Gastroesophageal sphincter (tissue), 4 donors: ENCODE measurements around the gene SYNGR2. TPM values are rescaled to one million over a fixed set of nuclear protein-coding genes. Genes with fewer than 3 reads are reported as not detected.
A peak's percentile ranks its signal among the peaks of the same experiment; 100 is the strongest.

ENCODE experiments used
- ATAC-seq: fragments of 150-250 bp; one replicate; pipeline ENCODE4 v1.9.1; 2016; ENCODE audit warnings: mild to moderate bottlenecking, moderate library complexity
- H3K27ac ChIP-seq, 4 donors: fragments of 200-600 bp; sonication (generic) in 3 of 4; 1 replicate in 3 of 4; 2 replicates in 1 of 4; pipeline ENCODE4 v1.5.1; 2016 to 2019
- H3K27me3 ChIP-seq: fragments of 200-600 bp; sonication (generic); one replicate; pipeline ENCODE4 v1.5.1; 2019
- H3K36me3 ChIP-seq, 2 donors: fragments of 200-600 bp; sonication (generic); one replicate each; pipeline ENCODE4 v1.5.1; 2019; ENCODE audit warnings: control low read depth in 1 of 2
- H3K4me1 ChIP-seq, 3 donors: fragments of 200-600 bp; sonication (generic); 1 replicate in 2 of 3; 2 replicates in 1 of 3; pipeline ENCODE4 v1.5.1; 2016 to 2019; ENCODE audit warnings: control low read depth in 2 of 3
- H3K4me3 ChIP-seq, 2 donors: fragments of 200-600 bp; sonication (generic); one replicate each; pipeline ENCODE4 v1.5.1; 2019; ENCODE audit warnings: mild to moderate bottlenecking in 1 of 2, moderate library complexity in 1 of 2
- H3K9me3 ChIP-seq, 3 donors: fragments of 200-600 bp; sonication (generic); one replicate each; pipeline ENCODE4 v1.5.1; 2017 to 2019; ENCODE audit warnings: control low read depth in 2 of 3
- CTCF ChIP-seq, 4 experiments: fragments of 200-600 bp in 2 of 4; fragments of 450-650 bp in 2 of 4; sonication (generic) in 1 of 4; IDR thresholded peaks; one replicate each; pipeline ENCODE4 v1.5.1; 2017 to 2019; ENCODE audit warnings: antibody characterized with exemption in 4 of 4, mild to moderate bottlenecking in 2 of 4, moderate library complexity in 2 of 4
- EP300 ChIP-seq: sonication (generic); formaldehyde crosslinking; IDR thresholded peaks from one replicate; pipeline ENCODE4 v1.6.1; 2017; ENCODE audit warnings: antibody characterized with exemption, mild to moderate bottlenecking
- POLR2A ChIP-seq, 2 donors: fragments of 450-650 bp; IDR thresholded peaks; one replicate each; pipeline ENCODE4 v1.6.1; 2017; ENCODE audit warnings: antibody characterized with exemption in 2 of 2, mild to moderate bottlenecking in 2 of 2, moderate library complexity in 1 of 2
- POLR2AphosphoS5 ChIP-seq: sonication (generic); formaldehyde crosslinking; IDR thresholded peaks from one replicate; pipeline ENCODE4 v1.6.1; 2017; ENCODE audit warnings: antibody characterized with exemption
- WGBS, 2 donors: methylation state at CpG; one replicate each; pipeline ENCODE4 v1.1.5; 2018; ENCODE audit warnings: low coverage in 1 of 2; 5-methylcytosine and 5-hydroxymethylcytosine counted together
- total RNA-seq, 4 donors: library from RNA; depleted of rRNA; stranded (reverse); fragments of >200 nt; gene quantifications; one replicate each; pipeline ENCODE4 v1.1.0, GENCODE V29; 2016

SYNGR2 gene
- total RNA-seq, 4 donors from 2014 or later = 49.9 to 151 (median 81.2) TPM

DNA sequence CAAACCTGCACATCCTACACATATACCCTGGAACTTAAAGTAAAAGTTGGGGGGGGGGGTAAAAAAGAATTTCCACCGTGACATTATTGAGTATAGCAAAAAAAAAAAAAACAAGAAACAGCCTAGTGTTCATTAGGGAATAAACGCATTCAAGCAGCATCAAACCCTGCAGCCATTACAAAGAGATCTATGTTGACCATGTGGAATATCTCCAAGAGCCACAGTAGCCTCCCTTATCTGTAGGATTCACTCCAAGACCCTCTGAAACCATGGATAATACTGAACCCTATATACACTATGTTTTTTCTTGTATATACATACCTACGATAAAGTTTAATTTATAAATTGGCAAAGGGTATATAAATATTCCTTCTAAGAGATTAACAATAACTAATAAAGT, 40.1 kb downstream of the SYNGR2 start:
- H3K27me3 ChIP-seq = no peaks in the 10 kb centered on the region
- H3K4me1 ChIP-seq = no peaks in the 10 kb centered on the region
- TF ChIP-seq POLR2AphosphoS5 (no peak), POLR2A (IDR thresholded peaks at IDR 0.05) (no peak), CTCF (IDR thresholded peaks at IDR 0.05) (no peak), EP300 (no peak)
- no peak overlapping the region for H3K27ac ChIP-seq
- H3K36me3 ChIP-seq = peaks cover 0 to 42% of the 10 kb centered on the region in 2 donors
- no peak for ATAC-seq
- no peak overlapping the region for H3K4me3 ChIP-seq
- H3K9me3 ChIP-seq = no peaks in the 10 kb centered on the region
- 51 to 57% methylated on average over 3 of the region's 3 CpGs for WGBS, 2 donors

GRCh38 chr17:78210111-78210510, 41.7 kb downstream of the SYNGR2 start:
- no peaks in the 10 kb centered on the region for H3K9me3 ChIP-seq
- H3K4me3 ChIP-seq = no peak overlapping the region
- peaks cover 0 to 26% of the 10 kb centered on the region in 2 donors for H3K36me3 ChIP-seq
- peaks cover 0 to 11% (median 0%) of the 10 kb centered on the region in 3 donors for H3K4me1 ChIP-seq
- no peak for ATAC-seq
- WGBS, 2 donors = 81 to 90% methylated on average over 4 to 8 of the region's 10 CpGs
- no peak overlapping the region for H3K27ac ChIP-seq
- H3K27me3 ChIP-seq = no peaks in the 10 kb centered on the region
- TF ChIP-seq POLR2AphosphoS5 (no peak), CTCF (IDR thresholded peaks at IDR 0.05) (no peak), EP300 (no peak), POLR2A (IDR thresholded peaks at IDR 0.05) (no peak)

- ATAC-seq = no peak
- Histone ChIP-seq H3K36me3 (peaks cover 0 to 17% of the 10 kb centered on the region in 2 donors), H3K27me3 (no peaks in the 10 kb centered on the region), H3K27ac (no peak overlapping the region), H3K4me3 (no peak overlapping the region), H3K9me3 (no peaks in the 10 kb centered on the region), H3K4me1 (peaks cover 0 to 11% (median 0%) of the 10 kb centered on the region in 3 donors)
- no peak for TF ChIP-seq EP300
- 89 to 94% methylated on average over 3 to 7 of the region's 11 CpGs for WGBS, 2 donors
These were observed 42.7 kb downstream of the SYNGR2 start for GRCh38 chr17:78211032-78211431.

DNA sequence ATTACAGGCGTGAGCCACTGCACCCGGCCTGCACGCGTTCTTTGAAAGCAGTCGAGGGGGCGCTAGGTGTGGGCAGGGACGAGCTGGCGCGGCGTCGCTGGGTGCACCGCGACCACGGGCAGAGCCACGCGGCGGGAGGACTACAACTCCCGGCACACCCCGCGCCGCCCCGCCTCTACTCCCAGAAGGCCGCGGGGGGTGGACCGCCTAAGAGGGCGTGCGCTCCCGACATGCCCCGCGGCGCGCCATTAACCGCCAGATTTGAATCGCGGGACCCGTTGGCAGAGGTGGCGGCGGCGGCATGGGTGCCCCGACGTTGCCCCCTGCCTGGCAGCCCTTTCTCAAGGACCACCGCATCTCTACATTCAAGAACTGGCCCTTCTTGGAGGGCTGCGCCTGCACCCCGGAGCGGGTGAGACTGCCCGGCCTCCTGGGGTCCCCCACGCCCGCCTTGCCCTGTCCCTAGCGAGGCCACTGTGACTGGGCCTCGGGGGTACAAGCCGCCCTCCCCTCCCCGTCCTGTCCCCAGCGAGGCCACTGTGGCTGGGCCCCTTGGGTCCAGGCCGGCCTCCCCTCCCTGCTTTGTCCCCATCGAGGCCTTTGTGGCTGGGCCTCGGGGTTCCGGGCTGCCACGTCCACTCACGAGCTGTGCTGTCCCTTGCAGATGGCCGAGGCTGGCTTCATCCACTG, 45.8 kb downstream of the SYNGR2 start, which contains the start of gene BIRC5:
TSS of gene BIRC5 (plus strand) at position 238 of the 690 bp plus-strand sequence. CDS start at position 302, 64 bp downstream.
- no CpG with 5 or more reads among the region's 60 CpGs for WGBS, 2 donors
- TF ChIP-seq EP300 = no peak
- no peak for TF ChIP-seq POLR2AphosphoS5
- no peak for TF ChIP-seq POLR2A (IDR thresholded peaks at IDR 0.05)
- TF ChIP-seq CTCF (IDR thresholded peaks at IDR 0.05) = no peak
- no peaks in the 10 kb centered on the region for H3K27me3 ChIP-seq
- ATAC-seq = peak; percentile 99
- no peak within 1 kb of the TSS for H3K27ac ChIP-seq
- H3K4me1 ChIP-seq = peaks cover 0 to 11% (median 0%) of the 10 kb centered on the region in 3 donors
- no peaks in the 10 kb centered on the region for H3K9me3 ChIP-seq
- H3K4me3 ChIP-seq = peak within 1 kb of the TSS; percentile 1 to 46
- H3K36me3 ChIP-seq = no peaks in the 10 kb centered on the region

DNA sequence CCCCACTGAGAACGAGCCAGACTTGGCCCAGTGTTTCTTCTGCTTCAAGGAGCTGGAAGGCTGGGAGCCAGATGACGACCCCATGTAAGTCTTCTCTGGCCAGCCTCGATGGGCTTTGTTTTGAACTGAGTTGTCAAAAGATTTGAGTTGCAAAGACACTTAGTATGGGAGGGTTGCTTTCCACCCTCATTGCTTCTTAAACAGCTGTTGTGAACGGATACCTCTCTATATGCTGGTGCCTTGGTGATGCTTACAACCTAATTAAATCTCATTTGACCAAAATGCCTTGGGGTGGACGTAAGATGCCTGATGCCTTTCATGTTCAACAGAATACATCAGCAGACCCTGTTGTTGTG, 46.3 kb downstream of the SYNGR2 start:
- peak overlapping the region in 1 of 2 donors; percentile 46 for H3K4me3 ChIP-seq
- no peaks in the 10 kb centered on the region for H3K9me3 ChIP-seq
- H3K4me1 ChIP-seq = peaks cover 0 to 11% (median 0%) of the 10 kb centered on the region in 3 donors
- no peak for ATAC-seq
- no peaks in the 10 kb centered on the region for H3K27me3 ChIP-seq
- H3K36me3 ChIP-seq = no peaks in the 10 kb centered on the region
- TF ChIP-seq CTCF (IDR thresholded peaks at IDR 0.05) (no peak), POLR2AphosphoS5 (no peak), EP300 (no peak)
- 11 to 36% methylated on average over 1 to 3 of the region's 5 CpGs for WGBS, 2 donors
- no peak overlapping the region for H3K27ac ChIP-seq
